NCI-H1694 treated with DMSO at 0.1 percent for 48 hours (cell line): Measurements from ENCODE around the gene TFAP2E.

Experiments
- DNase-seq: peaks from one replicate; lab custom pipeline; 2025; lab: John Stamatoyannopoulos, UW

Gene TFAP2E

GRCh38 chr1:35557118-35557610 is 15.9 kb upstream of the TFAP2E start, which contains the start of gene KIAA0319L:
Gene KIAA0319L (minus strand): TSS chr1:35557403. CDS start chr1:35554491, 2,912 bp downstream.
- no peak for DNase-seq

GRCh38 chr1:35557611-35558373 is 15.3 kb upstream of the TFAP2E start, which contains the start of gene NCDN:
Gene NCDN (plus strand): TSS chr1:35557799. CDS start chr1:35558191, 392 bp downstream.
- DNase-seq, result peak; percentile 93

GRCh38 chr1:35558374-35559316 is 14.5 kb upstream of the TFAP2E start:
- no peak for DNase-seq

GRCh38 chr1:35559317-35559944 is 13.7 kb upstream of the TFAP2E start:
- DNase-seq, result no peak

GRCh38 chr1:35560256-35561225 is 12.6 kb upstream of the TFAP2E start:
- DNase-seq, result peak; percentile 36

GRCh38 chr1:35561297-35561971 is 11.7 kb upstream of the TFAP2E start:
- no peak for DNase-seq

- no peak for DNase-seq
These were observed 11.0 kb upstream of the TFAP2E start for GRCh38 chr1:35561972-35562680.

- no peak for DNase-seq
These were observed 9.9 kb upstream of the TFAP2E start for GRCh38 chr1:35563166-35563565.

- DNase-seq, result peak; percentile 47
These were observed 8.9 kb upstream of the TFAP2E start for GRCh38 chr1:35564037-35564883.

- DNase-seq, result no peak
These were observed 8.0 kb upstream of the TFAP2E start for GRCh38 chr1:35564884-35565741.

GRCh38 chr1:35565742-35566133 is 7.4 kb upstream of the TFAP2E start:
- DNase-seq, result no peak

GRCh38 chr1:35567947-35568558 is 5.1 kb upstream of the TFAP2E start:
- DNase-seq, result no peak

- peak; percentile 57 for DNase-seq
These were observed 4.1 kb upstream of the TFAP2E start for GRCh38 chr1:35568975-35569395.

GRCh38 chr1:35569936-35570335 is 3.2 kb upstream of the TFAP2E start:
- no peak for DNase-seq

GRCh38 chr1:35570589-35571137 is 2.5 kb upstream of the TFAP2E start:
- DNase-seq, result no peak

- no peak for DNase-seq
These were observed 1.9 kb upstream of the TFAP2E start for GRCh38 chr1:35571263-35571662.

- no peak for DNase-seq
These were observed 818 bp upstream of the TFAP2E start for GRCh38 chr1:35572296-35572695.
